Measurements from ENCODE around the gene OR8I2.
"Not testable (repeated sequence)": the region's sequence is repeated elsewhere in the genome, so short reads cannot be mapped to it uniquely, and the experiment has no call there.

Gene OR8I2

GRCh38 chr11:56093008-56093407 lies at the start of gene OR8I2:
OR8I2 (plus strand) TSS chr11:56093308; CDS start chr11:56093308, 0 bp downstream.
- H3K36me3 Mint-ChIP-seq (ENCODE audit: low read depth): no peaks in the 10 kb centered on the region
- no peak within 1 kb of the TSS for H3K4me3 Mint-ChIP-seq
- H3K4me1 Mint-ChIP-seq: no peaks in the 10 kb centered on the region
- DNase-seq (no peak), ATAC-seq (no peak)
- H3K27ac Mint-ChIP-seq: no peak within 1 kb of the TSS
- H3K27me3 Mint-ChIP-seq: no peaks in the 10 kb centered on the region
- peaks cover 23% of the 10 kb centered on the region for H3K9me3 Mint-ChIP-seq

- ATAC-seq (no peak), DNase-seq (no peak)
- H3K27me3 Mint-ChIP-seq: no peaks in the 10 kb centered on the region
- H3K4me1 Mint-ChIP-seq: no peaks in the 10 kb centered on the region
- no peak overlapping the region for H3K4me3 Mint-ChIP-seq
- peaks cover 13% of the 10 kb centered on the region for H3K9me3 Mint-ChIP-seq
- no peak overlapping the region for H3K27ac Mint-ChIP-seq
- no peaks in the 10 kb centered on the region for H3K36me3 Mint-ChIP-seq (ENCODE audit: low read depth)
These were observed 47.6 kb upstream of the OR8I2 start for GRCh38 chr11:56045538-56045937.

- Mint-ChIP-seq H3K9me3 (peaks cover 13% of the 10 kb centered on the region), H3K27me3 (no peaks in the 10 kb centered on the region), H3K4me3 (no peak overlapping the region), H3K27ac (no peak overlapping the region), H3K36me3 (ENCODE audit: low read depth) (no peaks in the 10 kb centered on the region), H3K4me1 (no peaks in the 10 kb centered on the region)
- DNase-seq (no peak), ATAC-seq (no peak)
These were observed 44.6 kb upstream of the OR8I2 start for GRCh38 chr11:56048480-56048879.

GRCh38 chr11:56049487-56049886 lies 43.6 kb upstream of the OR8I2 start:
- DNase-seq (no peak), ATAC-seq (no peak)
- H3K4me3 Mint-ChIP-seq: no peak overlapping the region
- peaks cover 10% of the 10 kb centered on the region for H3K9me3 Mint-ChIP-seq
- H3K27me3 Mint-ChIP-seq: no peaks in the 10 kb centered on the region
- H3K36me3 Mint-ChIP-seq (ENCODE audit: low read depth): no peaks in the 10 kb centered on the region
- H3K27ac Mint-ChIP-seq: no peak overlapping the region
- H3K4me1 Mint-ChIP-seq: no peaks in the 10 kb centered on the region

- not testable (repeated sequence) for H3K27ac Mint-ChIP-seq; H3K4me3 Mint-ChIP-seq; DNase-seq; H3K4me1 Mint-ChIP-seq; H3K36me3 Mint-ChIP-seq (ENCODE audit: low read depth); H3K27me3 Mint-ChIP-seq; ATAC-seq
- H3K9me3 Mint-ChIP-seq: peaks cover 15% of the 10 kb centered on the region
These were observed 36.7 kb upstream of the OR8I2 start for GRCh38 chr11:56056366-56056765.

GRCh38 chr11:56057661-56058237 lies 35.4 kb upstream of the OR8I2 start:
- not testable (repeated sequence) for H3K27ac Mint-ChIP-seq; H3K27me3 Mint-ChIP-seq; H3K4me1 Mint-ChIP-seq; DNase-seq; ATAC-seq; H3K9me3 Mint-ChIP-seq; H3K4me3 Mint-ChIP-seq; H3K36me3 Mint-ChIP-seq (ENCODE audit: low read depth)

- not testable (repeated sequence) for H3K9me3 Mint-ChIP-seq; H3K4me1 Mint-ChIP-seq; H3K4me3 Mint-ChIP-seq; ATAC-seq; H3K36me3 Mint-ChIP-seq (ENCODE audit: low read depth); DNase-seq; H3K27me3 Mint-ChIP-seq; H3K27ac Mint-ChIP-seq
These were observed 34.8 kb upstream of the OR8I2 start for GRCh38 chr11:56058260-56058780.

- no peaks in the 10 kb centered on the region for H3K4me1 Mint-ChIP-seq
These were observed 26.1 kb upstream of the OR8I2 start for GRCh38 chr11:56066980-56067379.

GRCh38 chr11:56089697-56090096 lies 3.4 kb upstream of the OR8I2 start:
- no peak for ATAC-seq
- DNase-seq: no peak
- no peaks in the 10 kb centered on the region for H3K36me3 Mint-ChIP-seq (ENCODE audit: low read depth)
- H3K27ac Mint-ChIP-seq: no peak overlapping the region
- H3K27me3 Mint-ChIP-seq: no peaks in the 10 kb centered on the region
- no peak overlapping the region for H3K4me3 Mint-ChIP-seq
- H3K4me1 Mint-ChIP-seq: no peaks in the 10 kb centered on the region
- H3K9me3 Mint-ChIP-seq: peaks cover 22% of the 10 kb centered on the region

More at GRCh38 chr11:56066980-56067379, 26.1 kb upstream of the OR8I2 start:
- Mint-ChIP-seq H3K9me3 (peaks cover 21% of the 10 kb centered on the region), H3K27me3 (no peaks in the 10 kb centered on the region), H3K4me3 (no peak overlapping the region), H3K36me3 (ENCODE audit: low read depth) (no peaks in the 10 kb centered on the region), H3K27ac (no peak overlapping the region)
- ATAC-seq: no peak
- no peak for DNase-seq

GRCh38 chr11:56103210-56103737 lies 10.2 kb downstream of the OR8I2 start, which contains the start of gene OR8H2:
OR8H2 (plus strand) TSS chr11:56103687; CDS start chr11:56105043, 1,356 bp downstream.
- DNase-seq (no peak), ATAC-seq (no peak)
- peaks cover 12% of the 10 kb centered on the region for H3K9me3 Mint-ChIP-seq
- no peaks in the 10 kb centered on the region for H3K4me1 Mint-ChIP-seq
- H3K27me3 Mint-ChIP-seq: no peaks in the 10 kb centered on the region
- H3K4me3 Mint-ChIP-seq: no peak within 1 kb of the TSS
- H3K27ac Mint-ChIP-seq: no peak within 1 kb of the TSS
- H3K36me3 Mint-ChIP-seq (ENCODE audit: low read depth): no peaks in the 10 kb centered on the region

GRCh38 chr11:56122073-56122472 lies 29.0 kb downstream of the OR8I2 start, which contains the start of gene OR8H3:
OR8H3 (plus strand) TSS chr11:56122373; CDS start chr11:56122373, 0 bp downstream.
- Mint-ChIP-seq H3K4me1 (no peaks in the 10 kb centered on the region), H3K4me3 (no peak within 1 kb of the TSS), H3K36me3 (ENCODE audit: low read depth) (no peaks in the 10 kb centered on the region), H3K27me3 (no peaks in the 10 kb centered on the region), H3K27ac (no peak within 1 kb of the TSS), H3K9me3 (peaks cover 16% of the 10 kb centered on the region)
- DNase-seq: no peak
- no peak for ATAC-seq

- ATAC-seq: no peak
- no peak for DNase-seq
- H3K27ac Mint-ChIP-seq: no peak within 1 kb of the TSS
- H3K27me3 Mint-ChIP-seq: no peaks in the 10 kb centered on the region
- H3K4me1 Mint-ChIP-seq: no peaks in the 10 kb centered on the region
- H3K4me3 Mint-ChIP-seq: no peak within 1 kb of the TSS
- H3K9me3 Mint-ChIP-seq: peaks cover 29% of the 10 kb centered on the region
- no peaks in the 10 kb centered on the region for H3K36me3 Mint-ChIP-seq (ENCODE audit: low read depth)
These were observed 47.1 kb downstream of the OR8I2 start, which contains the start of gene OR8J3 for GRCh38 chr11:56140151-56140661. OR8J3 (minus strand) TSS chr11:56140201; CDS start chr11:56137718, 2,483 bp downstream.

- H3K27me3 Mint-ChIP-seq: not testable (repeated sequence)
These were observed 50.6 kb downstream of the OR8I2 start for GRCh38 chr11:56143681-56144080.

More at GRCh38 chr11:56143681-56144080, 50.6 kb downstream of the OR8I2 start:
- not testable (repeated sequence) for ATAC-seq; H3K27ac Mint-ChIP-seq; H3K4me3 Mint-ChIP-seq; DNase-seq; H3K36me3 Mint-ChIP-seq (ENCODE audit: low read depth); H3K4me1 Mint-ChIP-seq
- peaks cover 26% of the 10 kb centered on the region for H3K9me3 Mint-ChIP-seq

Data from activated naive CD8-positive, alpha-beta T cell treated with anti-CD3 and anti-CD28 coated beads, Interleukin-2, amount 50 U/mL, for 24 hours (primary cell).